GM20000 (cell line): ENCODE results near the gene KIF26B.

Experiments used
- DNase-seq: peaks from one replicate; pipeline ENCODE4 v3.0.0; 2012; ENCODE audit warnings: low spot score
- TF ChIP-seq, protein P1 (sequence below): IDR thresholded peaks from 2 replicates; pipeline ENCODE4 v1.5.1; 2012; ENCODE audit warnings: mild to moderate bottlenecking, control low read depth; ENCODE audit errors: extremely low read depth, missing control alignments

Gene KIF26B

DNA sequence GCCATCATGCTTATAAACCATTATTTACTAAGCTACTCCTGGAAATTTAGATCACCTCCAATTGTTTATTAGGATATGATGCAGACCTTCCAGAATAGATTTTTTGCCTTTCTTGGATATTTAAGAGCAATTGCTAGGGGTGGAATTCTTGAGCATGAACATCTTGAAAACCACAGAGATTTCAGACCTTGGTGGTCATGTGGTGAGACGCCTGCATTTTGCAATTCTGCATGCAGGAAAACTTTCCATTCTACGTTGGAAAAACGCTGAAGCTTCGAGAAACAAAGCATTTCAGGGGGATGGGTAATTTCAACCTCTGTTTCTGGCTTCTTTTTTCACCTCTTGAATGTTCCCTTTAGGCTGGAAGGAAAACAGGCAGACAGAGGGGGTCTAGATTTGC is 596.3 kb downstream of the KIF26B start:
- no peak for DNase-seq
- TF ChIP-seq, protein P1, sequence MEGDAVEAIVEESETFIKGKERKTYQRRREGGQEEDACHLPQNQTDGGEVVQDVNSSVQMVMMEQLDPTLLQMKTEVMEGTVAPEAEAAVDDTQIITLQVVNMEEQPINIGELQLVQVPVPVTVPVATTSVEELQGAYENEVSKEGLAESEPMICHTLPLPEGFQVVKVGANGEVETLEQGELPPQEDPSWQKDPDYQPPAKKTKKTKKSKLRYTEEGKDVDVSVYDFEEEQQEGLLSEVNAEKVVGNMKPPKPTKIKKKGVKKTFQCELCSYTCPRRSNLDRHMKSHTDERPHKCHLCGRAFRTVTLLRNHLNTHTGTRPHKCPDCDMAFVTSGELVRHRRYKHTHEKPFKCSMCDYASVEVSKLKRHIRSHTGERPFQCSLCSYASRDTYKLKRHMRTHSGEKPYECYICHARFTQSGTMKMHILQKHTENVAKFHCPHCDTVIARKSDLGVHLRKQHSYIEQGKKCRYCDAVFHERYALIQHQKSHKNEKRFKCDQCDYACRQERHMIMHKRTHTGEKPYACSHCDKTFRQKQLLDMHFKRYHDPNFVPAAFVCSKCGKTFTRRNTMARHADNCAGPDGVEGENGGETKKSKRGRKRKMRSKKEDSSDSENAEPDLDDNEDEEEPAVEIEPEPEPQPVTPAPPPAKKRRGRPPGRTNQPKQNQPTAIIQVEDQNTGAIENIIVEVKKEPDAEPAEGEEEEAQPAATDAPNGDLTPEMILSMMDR, result no peak

DNA sequence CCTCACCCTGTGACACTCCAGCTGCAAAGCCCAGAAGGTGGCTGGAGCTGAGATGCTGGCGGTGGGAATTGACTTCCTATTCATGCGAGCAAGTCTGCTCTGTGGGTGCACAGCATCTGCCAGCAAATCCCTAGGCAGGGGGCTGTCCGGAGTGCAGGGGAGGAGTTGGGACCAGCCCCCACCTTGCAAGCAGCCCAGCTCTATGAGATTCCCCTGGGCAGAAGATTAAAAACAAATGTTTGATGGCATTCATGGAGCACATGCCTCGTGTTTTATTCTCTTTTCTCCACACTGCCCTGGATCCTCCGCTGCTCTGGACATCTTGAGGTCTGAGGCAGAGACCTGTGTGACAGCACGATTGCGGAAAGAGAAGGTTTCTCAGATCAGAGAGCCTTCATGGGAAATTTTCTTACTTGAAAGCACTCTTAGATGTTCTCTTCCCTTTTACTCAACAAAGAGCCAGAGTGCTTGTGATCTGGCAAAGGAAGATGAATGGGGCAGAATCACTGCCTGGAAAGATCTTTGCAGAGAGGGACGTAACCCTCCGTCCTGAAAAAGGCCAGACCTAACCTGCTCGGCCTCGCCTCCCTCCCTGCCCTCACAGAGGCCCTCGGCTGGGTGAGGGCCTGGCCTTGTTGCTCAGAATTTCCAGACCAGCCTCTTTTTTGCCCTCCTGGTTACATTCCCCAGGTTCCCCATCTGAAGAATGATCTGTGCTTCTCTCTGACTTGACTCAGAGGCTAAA is 597.1 kb downstream of the KIF26B start:
- TF ChIP-seq, protein P1, result no peak
- no peak for DNase-seq

DNA sequence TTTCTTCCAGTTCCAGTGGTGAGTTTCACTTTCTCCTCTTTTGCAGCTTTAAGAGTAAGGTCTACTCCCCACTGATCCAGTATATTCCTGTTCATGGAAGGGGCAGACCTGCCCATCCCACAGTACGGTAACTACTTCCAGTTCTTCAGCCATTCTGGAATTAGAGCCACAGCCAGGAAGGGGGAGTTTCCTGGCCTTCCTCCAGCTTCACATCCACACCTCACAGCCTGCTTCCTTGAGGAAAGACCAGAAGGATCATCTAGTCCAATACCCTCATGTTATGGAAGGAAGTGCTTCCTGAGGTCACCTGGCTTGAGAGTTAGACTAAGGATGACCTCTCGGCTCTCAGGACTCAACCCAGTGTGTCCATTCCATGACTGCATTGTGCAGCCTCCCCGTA is 597.8 kb downstream of the KIF26B start:
- no peak for DNase-seq
- TF ChIP-seq, protein P1, result no peak

GRCh38 chr1:245753807-245754206 is 599.0 kb downstream of the KIF26B start:
- DNase-seq, result no peak
- TF ChIP-seq, protein P1, result no peak

- TF ChIP-seq, protein P1, result no peak
- no peak for DNase-seq
Observed at GRCh38 chr1:245754463-245754961, 599.7 kb downstream of the KIF26B start.
